Activated CD8-positive, alpha-beta memory T cell treated with anti-CD3 and anti-CD28 coated beads, Interleukin-2, amount 50 U/mL, for 4 hours (primary cell): Measurements from ENCODE around the gene MRPL18.
A peak's percentile ranks its signal among the peaks of the same experiment; 100 is the strongest.
"Not testable (repeated sequence)": the region's sequence is repeated elsewhere in the genome, so short reads cannot be mapped to it uniquely, and the experiment has no call there.

Experiments
- DNase-seq: peaks from one replicate; pipeline ENCODE4 v3.0.0-alpha.2; 2020

The MRPL18 gene

DNA sequence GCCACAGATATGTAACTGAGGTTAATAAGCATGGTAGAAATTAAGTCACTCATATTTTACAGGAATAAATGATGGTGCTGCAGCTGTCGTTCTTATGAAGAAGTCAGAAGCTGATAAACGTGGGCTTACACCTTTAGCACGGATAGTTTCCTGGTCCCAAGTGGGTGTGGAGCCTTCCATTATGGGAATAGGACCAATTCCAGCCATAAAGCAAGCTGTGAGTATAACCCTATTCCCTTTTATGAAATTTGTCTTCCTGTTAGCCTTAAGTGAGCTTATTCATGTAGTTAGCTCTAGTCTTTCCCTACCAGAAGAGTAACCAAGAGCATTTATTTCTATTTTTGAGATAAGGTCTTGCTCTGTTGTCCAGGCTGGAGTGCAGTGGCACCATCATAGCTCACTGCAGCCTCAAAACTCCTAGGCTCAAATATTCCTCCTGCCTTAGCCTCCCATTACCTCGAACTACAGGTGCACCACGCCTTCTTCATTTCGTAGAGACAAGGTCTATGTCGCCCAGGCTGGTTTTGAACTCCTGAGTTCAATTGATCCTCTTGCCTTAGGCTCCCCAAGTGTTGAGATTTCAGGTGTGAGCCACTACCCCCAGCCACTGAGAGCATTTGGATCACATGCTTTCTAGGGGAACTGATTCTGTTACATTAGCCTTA, 12.9 kb upstream of the MRPL18 start:
- DNase-seq: no peak

DNA sequence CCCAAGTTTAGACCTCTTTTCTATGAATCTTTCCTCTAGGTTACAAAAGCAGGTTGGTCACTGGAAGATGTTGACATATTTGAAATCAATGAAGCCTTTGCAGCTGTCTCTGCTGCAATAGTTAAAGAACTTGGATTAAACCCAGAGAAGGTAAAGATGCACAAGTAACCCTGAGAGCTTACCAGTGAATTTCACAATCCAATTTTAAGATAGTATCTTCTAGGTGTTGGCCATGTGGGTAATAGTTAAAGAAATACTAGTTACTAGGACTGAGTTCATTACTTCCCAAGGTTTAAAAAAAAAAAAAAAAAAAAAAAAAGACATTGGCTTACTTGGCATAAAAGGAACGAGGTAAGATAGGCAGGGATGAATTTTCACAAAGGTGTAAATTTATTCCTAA, 12.1 kb upstream of the MRPL18 start:
- DNase-seq: no peak

DNA sequence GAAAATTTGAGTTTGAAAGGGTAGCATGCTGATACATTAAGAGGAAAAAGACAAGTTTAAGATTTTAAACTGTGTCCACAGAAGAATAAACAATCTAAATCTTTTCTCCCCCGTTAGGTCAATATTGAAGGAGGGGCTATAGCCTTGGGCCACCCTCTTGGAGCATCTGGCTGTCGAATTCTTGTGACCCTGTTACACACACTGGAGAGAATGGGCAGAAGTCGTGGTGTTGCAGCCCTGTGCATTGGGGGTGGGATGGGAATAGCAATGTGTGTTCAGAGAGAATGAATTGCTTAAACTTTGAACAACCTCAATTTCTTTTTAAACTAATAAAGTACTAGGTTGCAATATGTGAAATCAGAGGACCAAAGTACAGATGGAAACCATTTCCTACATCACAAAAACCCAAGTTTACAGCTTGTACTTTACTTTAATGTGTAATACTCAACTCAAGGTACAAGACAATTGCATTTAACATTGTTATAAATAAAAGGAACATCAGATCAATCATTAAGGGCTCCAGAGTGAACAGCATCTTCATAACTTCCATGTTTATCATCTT, 11.6 kb upstream of the MRPL18 start:
- no peak for DNase-seq

DNA sequence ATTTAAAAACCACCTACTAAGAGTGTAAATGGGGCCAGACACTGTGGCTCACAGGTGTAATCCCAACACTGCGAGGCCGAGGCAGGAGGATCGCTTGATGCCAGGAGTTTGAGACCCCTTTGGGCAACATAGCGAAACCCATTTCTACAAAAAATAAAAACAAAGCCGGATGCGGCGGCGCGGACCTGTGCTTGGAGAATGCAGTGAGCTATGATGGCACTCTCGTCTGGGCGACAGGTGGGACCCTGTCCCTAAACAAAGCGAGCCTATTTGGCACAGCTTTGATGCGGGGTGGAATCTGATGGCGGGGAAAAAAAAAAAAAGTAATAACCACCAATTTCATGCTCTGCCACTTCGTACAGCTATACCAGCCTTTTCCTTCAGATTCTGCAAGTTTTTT, 2.0 kb upstream of the MRPL18 start:
- no peak for DNase-seq

GRCh38 chr6:159788753-159789376, 1.4 kb upstream of the MRPL18 start:
- DNase-seq: peak; percentile 24

DNA sequence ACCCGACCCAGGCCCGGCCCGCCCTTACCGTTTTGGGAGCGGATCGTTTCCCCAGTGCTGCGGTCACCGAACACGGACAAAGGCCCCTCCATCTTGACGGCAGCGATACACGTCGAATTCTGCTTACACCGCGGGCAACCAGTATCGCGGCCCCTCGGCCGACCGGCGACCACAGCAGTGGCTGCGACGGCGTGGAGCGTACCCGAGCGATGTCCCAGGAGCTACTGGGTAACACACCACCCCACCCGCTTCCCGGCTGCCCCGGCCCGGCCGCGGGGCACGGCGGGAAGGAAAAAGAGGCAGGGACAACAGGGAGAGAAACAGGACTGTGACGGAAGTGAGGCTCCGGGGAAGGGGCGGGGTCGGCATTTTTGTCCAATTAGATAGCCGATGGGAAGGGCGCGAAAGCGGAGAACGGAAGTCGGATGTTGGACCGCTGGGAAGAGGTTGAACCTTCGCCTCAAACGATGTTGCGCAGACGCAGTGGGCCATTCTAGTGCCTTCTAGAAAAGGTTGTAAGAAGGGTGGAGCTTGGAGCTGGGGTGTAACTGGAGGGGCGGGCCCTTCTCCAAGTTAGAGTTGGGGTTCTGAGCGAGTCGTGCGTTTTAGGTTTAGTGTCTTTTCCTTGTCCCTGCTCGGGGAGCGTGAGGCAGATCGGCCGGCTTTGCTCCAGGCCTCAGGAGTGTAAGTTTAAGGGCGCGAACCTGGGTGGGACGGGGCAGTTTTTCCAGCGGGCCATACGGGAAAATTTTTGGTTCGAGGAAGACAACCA, 704 bp upstream of the MRPL18 start, which contains the start of gene TCP1:
Gene TCP1 (minus strand): TSS at position 226 of the 772 bp plus-strand sequence. CDS start 134 bp downstream, at position 92.
- peak; percentile 98 for DNase-seq

- DNase-seq: no peak
Observed at GRCh38 chr6:159790956-159791598, 810 bp downstream of the MRPL18 start.

GRCh38 chr6:159794976-159795375, 4.7 kb downstream of the MRPL18 start:
- DNase-seq: not testable (repeated sequence)

DNA sequence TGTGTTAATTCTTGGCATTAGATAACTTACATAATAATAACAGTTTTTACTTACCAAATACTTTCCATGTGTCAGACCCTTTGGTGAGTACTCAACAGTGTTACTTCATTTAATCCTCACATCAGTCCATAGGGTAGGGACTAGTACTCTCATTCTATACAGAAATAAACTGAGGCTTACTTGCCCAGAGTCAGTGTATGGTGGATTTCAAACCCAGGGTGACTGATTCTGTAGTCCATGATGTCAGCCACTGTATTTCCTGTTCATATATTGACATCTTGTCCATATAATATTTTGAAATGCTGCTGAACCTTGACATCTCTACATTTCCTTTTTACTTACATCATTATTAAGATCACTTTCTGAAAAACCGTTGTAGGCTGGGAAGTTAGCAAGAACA, 7.3 kb downstream of the MRPL18 start:
- DNase-seq: no peak

DNA sequence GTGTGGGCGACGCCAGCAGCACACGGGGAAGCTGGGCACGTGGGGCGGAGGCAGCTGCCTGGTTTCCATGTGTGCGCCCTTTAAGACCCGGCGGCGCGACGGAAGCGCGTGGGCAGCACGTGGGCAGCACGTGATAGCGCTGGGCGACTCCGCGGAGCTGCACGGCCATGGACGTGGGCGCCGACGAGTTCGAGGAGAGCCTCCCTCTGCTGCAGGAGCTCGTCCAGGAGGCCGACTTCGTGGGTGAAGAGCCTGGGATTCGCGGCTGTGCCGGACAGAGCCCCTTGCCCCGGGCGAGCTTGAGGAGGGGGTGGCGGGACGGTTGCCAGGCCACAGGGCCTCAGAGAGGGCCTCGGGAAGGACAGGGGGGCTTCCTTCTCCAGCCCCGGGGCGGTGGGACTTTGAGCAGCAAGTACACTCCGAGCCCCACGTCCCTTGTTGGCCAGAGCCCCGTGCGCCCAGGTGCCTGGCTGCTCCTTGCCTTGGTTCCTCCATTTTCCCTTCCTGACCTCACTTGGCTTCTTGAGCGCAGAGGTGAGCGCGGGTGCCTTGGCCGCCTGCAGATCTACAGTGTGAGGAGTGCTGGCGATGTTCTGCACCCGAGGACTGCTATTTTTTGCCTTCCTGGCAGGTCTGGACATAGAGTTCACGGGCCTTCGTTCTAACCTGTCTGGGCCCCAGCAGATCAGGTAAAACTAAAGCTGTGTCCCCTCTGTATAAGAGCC, 10.0 kb downstream of the MRPL18 start, which contains the start of gene PNLDC1:
Gene PNLDC1 (plus strand): TSS at position 136 of the 725 bp plus-strand sequence. CDS start 32 bp downstream, at position 168.
- no peak for DNase-seq

GRCh38 chr6:159801935-159802334, 11.7 kb downstream of the MRPL18 start:
- DNase-seq: no peak

DNA sequence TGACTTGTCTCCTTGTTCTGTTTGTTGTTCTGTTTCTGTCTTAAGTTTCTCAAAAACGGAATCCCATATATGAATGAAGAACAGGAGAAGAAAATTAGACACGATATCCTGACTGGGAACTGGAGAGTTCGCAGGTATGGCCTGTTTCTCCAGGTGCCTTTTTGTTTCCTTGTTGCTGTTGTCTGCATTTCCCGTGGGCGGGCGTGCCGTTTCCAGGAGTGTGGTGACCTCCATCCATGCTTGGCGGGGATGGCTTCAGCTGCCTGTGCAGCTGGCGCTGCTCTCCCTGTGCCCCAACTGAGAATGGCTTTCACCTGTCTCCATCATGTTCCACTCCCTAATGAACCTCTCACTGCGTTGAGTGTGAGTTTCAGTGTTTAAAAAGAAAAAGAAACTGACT, 14.2 kb downstream of the MRPL18 start:
- no peak for DNase-seq

DNA sequence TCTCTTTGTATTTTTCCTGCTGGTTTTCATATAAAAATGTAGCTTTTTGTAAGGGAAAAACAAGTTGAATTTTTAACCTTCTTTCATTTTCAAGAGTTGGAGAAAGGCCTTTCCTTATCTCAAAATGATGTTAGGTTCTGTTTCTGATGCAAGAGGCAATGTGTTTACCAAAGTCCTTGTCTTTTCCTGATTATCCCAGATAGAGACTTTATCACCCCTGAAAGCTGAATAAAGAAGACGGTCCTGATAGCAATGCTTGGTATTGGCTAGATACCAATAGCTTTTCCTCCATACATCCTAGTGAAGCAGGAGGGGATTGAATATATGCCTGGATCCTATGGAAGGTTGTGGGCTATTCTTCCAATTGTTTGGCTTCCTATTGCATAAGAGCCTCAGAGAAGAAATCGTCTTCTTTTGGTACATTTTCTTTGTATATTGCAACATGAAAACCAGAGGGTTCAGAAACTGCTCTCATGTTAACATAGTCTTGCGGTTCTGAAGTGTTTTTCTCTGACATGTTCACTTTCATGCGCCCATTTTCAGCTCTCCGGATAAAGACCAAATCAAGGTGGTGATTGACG, 15.3 kb downstream of the MRPL18 start:
- DNase-seq: no peak

DNA sequence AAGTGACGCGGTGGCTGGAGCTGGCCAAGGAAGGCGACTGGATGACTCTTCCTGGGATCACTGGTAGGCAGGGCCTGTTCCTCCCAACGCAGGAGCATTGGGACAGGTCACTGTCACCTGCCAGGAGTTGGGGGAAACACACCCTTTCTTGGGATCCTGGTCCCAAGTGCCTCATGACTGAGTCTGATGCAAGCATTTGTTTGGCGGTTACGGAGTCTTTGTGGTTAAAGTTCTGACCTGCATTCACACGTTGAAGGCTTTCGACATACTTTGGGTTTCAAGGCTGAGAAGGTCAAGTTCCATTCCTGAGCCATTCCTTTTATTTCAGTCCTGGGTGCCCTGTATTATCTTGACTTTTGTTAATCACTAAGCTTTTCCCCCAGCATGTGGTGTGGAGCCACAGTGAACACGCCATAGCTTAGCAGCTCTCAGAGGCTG, 15.8 kb downstream of the MRPL18 start:
- DNase-seq: no peak

DNA sequence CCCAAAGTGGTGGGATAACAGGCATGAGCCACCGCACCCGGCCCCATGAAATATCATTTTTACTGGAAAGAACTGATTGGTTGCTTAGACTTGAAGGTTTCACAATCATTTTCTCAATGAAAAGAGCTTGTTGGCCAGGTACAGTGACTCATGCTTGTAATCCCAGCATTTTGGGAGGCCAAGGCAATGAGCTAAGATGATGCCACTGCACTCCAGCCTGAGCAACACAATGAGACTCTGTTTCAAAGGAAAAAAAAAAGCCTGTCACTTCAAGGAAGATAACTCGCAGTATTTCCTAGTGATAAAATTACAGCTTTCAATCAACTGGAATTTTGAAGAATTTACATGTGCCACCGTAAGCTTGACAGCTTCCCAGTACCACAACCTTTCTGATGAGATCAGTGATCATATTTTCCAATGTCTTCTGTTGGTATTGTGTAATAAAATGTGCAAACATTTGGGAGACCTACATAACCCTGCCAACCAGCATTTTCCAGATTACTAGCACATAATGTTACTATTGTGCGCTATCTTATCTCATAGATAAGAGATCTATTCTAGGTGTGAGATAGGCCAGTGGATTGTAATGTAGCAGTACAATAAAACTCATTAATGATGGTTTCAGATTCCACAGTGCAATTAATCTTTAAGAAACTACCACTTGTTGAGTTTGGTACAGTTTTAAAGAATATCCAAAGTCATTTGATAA, 17.0 kb downstream of the MRPL18 start:
- DNase-seq: no peak

GRCh38 chr6:159808647-159809046, 18.4 kb downstream of the MRPL18 start:
- no peak for DNase-seq

DNA sequence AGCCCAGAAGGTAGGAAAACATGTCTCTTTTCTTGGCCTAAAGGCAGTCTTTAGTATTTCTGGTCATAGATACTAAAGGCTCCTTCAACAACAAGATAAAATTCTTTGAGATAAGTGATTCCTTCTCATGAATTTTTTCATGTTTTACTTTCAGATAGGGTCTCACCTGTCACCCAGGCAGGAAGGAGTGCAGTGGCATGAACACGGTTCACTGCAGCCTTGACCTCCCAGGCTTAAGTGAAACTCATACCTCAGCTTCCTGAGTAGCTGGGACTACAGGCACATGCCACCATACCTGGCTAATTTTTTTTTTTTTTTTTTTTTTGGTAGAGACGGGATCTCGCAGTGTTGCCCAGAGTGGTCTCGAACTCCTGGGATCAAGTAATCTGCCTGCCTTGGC, 18.9 kb downstream of the MRPL18 start:
- DNase-seq: no peak

DNA sequence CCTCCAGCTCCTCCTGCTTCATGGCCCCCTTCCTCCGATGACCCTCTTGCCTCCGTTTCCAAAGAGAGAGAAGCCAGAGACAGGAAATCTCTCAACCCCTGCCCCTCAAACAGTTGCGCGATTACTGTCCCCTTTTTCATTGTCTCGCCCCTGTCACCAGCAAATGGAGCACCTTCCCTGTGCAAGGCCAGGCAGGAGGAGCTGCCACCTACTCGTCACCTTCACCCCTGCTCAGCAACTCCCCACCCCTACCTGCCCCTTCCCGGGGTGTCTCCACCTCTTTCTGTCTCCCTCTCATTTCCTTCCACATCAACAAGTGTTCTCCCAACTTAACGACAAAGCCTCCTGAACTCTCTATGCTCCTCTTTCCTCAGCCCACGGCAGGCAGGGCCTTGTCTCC, 23.5 kb downstream of the MRPL18 start:
- DNase-seq: no peak

GRCh38 chr6:159815410-159815809, 25.1 kb downstream of the MRPL18 start:
- no peak for DNase-seq

DNA sequence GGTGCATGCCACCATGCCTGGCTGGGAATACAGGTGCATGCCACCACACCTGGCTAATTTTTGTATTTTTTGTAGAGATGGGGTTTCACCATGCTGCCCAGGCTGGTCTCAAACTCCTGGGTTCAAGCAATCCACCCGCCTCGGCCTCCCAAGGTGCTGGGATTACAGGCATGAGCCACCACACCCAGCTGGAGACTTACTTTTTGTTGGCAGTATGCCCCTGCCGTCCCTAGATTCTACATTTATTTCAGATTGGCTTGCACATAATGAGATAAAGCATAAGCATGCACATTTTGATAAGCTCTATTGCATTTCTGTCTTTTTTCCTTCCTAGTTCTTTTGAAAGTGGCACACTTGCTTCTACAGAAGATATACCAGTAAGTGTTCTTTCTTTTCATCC, 26.5 kb downstream of the MRPL18 start:
- DNase-seq: not testable (repeated sequence)
